ENCODE data around the gene OOEP.
"Not testable (repeated sequence)": the region's sequence is repeated elsewhere in the genome, so short reads cannot be mapped to it uniquely, and the experiment has no call there.

OOEP gene

GRCh38 chr6:73369563-73369962, at the start of gene OOEP:
Gene OOEP (minus strand): TSS chr6:73369897. CDS start chr6:73369792, 105 bp downstream.
- no peak for DNase-seq

GRCh38 chr6:73418081-73418741, 48.5 kb upstream of the OOEP start:
- no peak for DNase-seq

GRCh38 chr6:73413102-73413501, 43.4 kb upstream of the OOEP start:
- DNase-seq: no peak

GRCh38 chr6:73409395-73409794, 39.7 kb upstream of the OOEP start:
- no peak for DNase-seq

- no peak for DNase-seq
These were observed 31.0 kb upstream of the OOEP start for GRCh38 chr6:73400656-73401055.

GRCh38 chr6:73395875-73396274, 26.2 kb upstream of the OOEP start:
- DNase-seq: no peak

- peak; percentile 44 for DNase-seq
These were observed 25.1 kb upstream of the OOEP start, which contains the start of gene DDX43 for GRCh38 chr6:73394577-73395354. Gene DDX43 (plus strand): TSS chr6:73394828. CDS start chr6:73394906, 78 bp downstream.

GRCh38 chr6:73393278-73393677, 23.6 kb upstream of the OOEP start:
- no peak for DNase-seq

GRCh38 chr6:73392188-73392587, 22.5 kb upstream of the OOEP start:
- not testable (repeated sequence) for DNase-seq

- DNase-seq: no peak
These were observed 22.0 kb upstream of the OOEP start for GRCh38 chr6:73391675-73392074.

GRCh38 chr6:73389854-73390253, 20.2 kb upstream of the OOEP start:
- no peak for DNase-seq

GRCh38 chr6:73388800-73389512, 19.3 kb upstream of the OOEP start:
- DNase-seq: peak; percentile 52

GRCh38 chr6:73388433-73388799, 18.7 kb upstream of the OOEP start:
- no peak for DNase-seq

- no peak for DNase-seq
These were observed 12.9 kb upstream of the OOEP start for GRCh38 chr6:73382462-73383113.

GRCh38 chr6:73381531-73381930, 11.8 kb upstream of the OOEP start:
- not testable (repeated sequence) for DNase-seq

- DNase-seq: no peak
These were observed 7.5 kb upstream of the OOEP start for GRCh38 chr6:73377225-73377624.

- DNase-seq: no peak
These were observed 5.5 kb upstream of the OOEP start for GRCh38 chr6:73375216-73375615.

- no peak for DNase-seq
These were observed 2.8 kb upstream of the OOEP start for GRCh38 chr6:73372516-73372915.

- no peak for DNase-seq
These were observed 2.3 kb upstream of the OOEP start for GRCh38 chr6:73371984-73372383.

GRCh38 chr6:73369157-73369556, 540 bp downstream of the OOEP start:
- DNase-seq: no peak

GRCh38 chr6:73368675-73369074, 1.0 kb downstream of the OOEP start:
- DNase-seq: no peak

GRCh38 chr6:73367761-73368355, 1.8 kb downstream of the OOEP start:
- no peak for DNase-seq

GRCh38 chr6:73364549-73364948, 5.1 kb downstream of the OOEP start:
- DNase-seq: no peak

Measured in femur (tissue), 1 donor.